Heart left ventricle (tissue), 16 donors: ENCODE data around the gene SH3RF3. TPM values are rescaled to one million over a fixed set of nuclear protein-coding genes. Genes with fewer than 3 reads are reported as not detected.

Experiments used
- ATAC-seq, 4 donors: fragments of 200-7000 bp; cut with Tn5 transposase; one replicate each; pipeline ENCODE4 v1.9.1; 2020 to 2022; ENCODE audit warnings: moderate library complexity in 4 of 4, mild to moderate bottlenecking in 3 of 4, moderate number of reproducible peaks in 1 of 4
- DNase-seq, 5 donors: peaks; one replicate each; pipeline ENCODE4 v3.0.0-alpha.2; 2020
- H3K27ac ChIP-seq, 12 donors: fragments of 200-600 bp; sonication (generic) in 4 of 12; one replicate each; pipeline versions ENCODE4 v1.5.0 to v1.8.0; 2016 to 2022; ENCODE audit warnings: mild to moderate bottlenecking in 2 of 12
- H3K27me3 ChIP-seq, 9 donors: fragments of 200-600 bp; sonication (generic) in 2 of 9; one replicate each; pipeline versions ENCODE4 v1.5.1 to v1.8.0; 2016 to 2022; ENCODE audit warnings: mild to moderate bottlenecking in 3 of 9
- H3K36me3 ChIP-seq, 9 donors: fragments of 200-600 bp; sonication (generic) in 2 of 9; one replicate each; pipeline versions ENCODE4 v1.5.0 to v1.8.0; 2018 to 2022; ENCODE audit warnings: mild to moderate bottlenecking in 2 of 9
- H3K4me1 ChIP-seq, 12 donors: fragments of 200-600 bp; sonication (generic) in 4 of 12; one replicate each; pipeline versions ENCODE4 v1.5.0 to v1.8.0; 2016 to 2022; ENCODE audit warnings: mild to moderate bottlenecking in 3 of 12
- H3K4me3 ChIP-seq, 12 donors: fragments of 200-600 bp; sonication (generic) in 4 of 12; one replicate each; pipeline versions ENCODE4 v1.5.0 to v1.8.0; 2017 to 2022; ENCODE audit warnings: mild to moderate bottlenecking in 9 of 12, moderate library complexity in 4 of 12
- H3K9me3 ChIP-seq, 12 donors: fragments of 200-600 bp; sonication (generic) in 4 of 12; one replicate each; pipeline versions ENCODE4 v1.5.0 to v1.8.0; 2016 to 2022; ENCODE audit warnings: mild to moderate bottlenecking in 1 of 12
- POLR2A ChIP-seq, 2 donors: fragments of 450-650 bp; IDR thresholded peaks; one replicate each; pipeline ENCODE4 v1.6.1; 2017; ENCODE audit warnings: antibody characterized with exemption in 2 of 2, mild to moderate bottlenecking in 2 of 2, moderate library complexity in 2 of 2
- WGBS, 4 donors: extraction: QIAGEN DNeasy Blood & Tissue Kit in 2 of 4; methylation state at CpG; one replicate each; pipeline versions ENCODE4 v1.1.5 to v1.1.7; 2013 to 2018; 5-methylcytosine and 5-hydroxymethylcytosine counted together
- intact Hi-C, 10 donors: fragments of 100-400 bp; cut with DNase I; formaldehyde crosslinking; loops; one replicate each; pipeline versions ENCODE4 v1.11.1 to v1.14.2; 2022
- polyA plus RNA-seq, 2 donors: library from polyadenylated mRNA; stranded (reverse); fragments of 200-250 nt; gene quantifications; one replicate each; pipeline ENCODE4 v1.2.3, GENCODE V29; 2013
- total RNA-seq, 9 donors: library from RNA; depleted of rRNA in 2 of 9; stranded (reverse); fragments of >200 nt in 2 of 9; fragmentation: NEBNext Ultra II Directional in 3 of 9; extraction: Animal tissue kit (Norgen Biotek cat#: 25700) in 3 of 9; gene quantifications; one replicate each; pipeline versions ENCODE4 v1.1.0 to v1.2.4, GENCODE V29; 2016 to 2023
- TF ChIP-seq, protein P1 (sequence below), 12 donors: fragments of 200-600 bp; sonication (generic) in 4 of 12; IDR thresholded peaks; one replicate each; pipeline versions ENCODE4 v1.5.0 to v1.8.0; 2018 to 2022; ENCODE audit warnings: antibody characterized with exemption in 12 of 12, mild to moderate bottlenecking in 5 of 12
- donor health status: ischemic (EF 13 %, LVEDD 7.1; RV severe dilation, severe dysfunction).
- donor health status: healthy with polysubstance abuse.
- donor health status: DM: no; HTN: yes; CAD: no.
- donor health status: DM: no; HTN: no; CAD: no.
- donor health status: ischemic (EF 25% LVEDD 6.9; RV normal size, moderate dysfunction).
- donor health status: ischemic (EF 25% LVEDD 5.7; RV mildly dilated, moderate dysfunction).
- donor health status: healthy.
- donor health status: DM: yes; HTN: yes; CAD: no.
- donor health status: ischemic (EF 35%, LVEDD 5.7; RV mildly dilated, moderate dysfunction).
- donor health status: nonischemic (EF 11% LVEDD 7.7; RV severe dilation, severe dysfunction).
- donor health status: DM: yes; HTN: yes; CAD: no.
- donor health status: PGD.
- donor health status: ischemic (EF 29% LVEDD 5.4; RV normal size, mild dysfunction).
- donor health status: nonischemic (EF 23%, LVEDD 6.1; RV moderate dilation, normal function).

The SH3RF3 gene
- total and polyA plus RNA-seq, 11 donors: 5.2 to 15.7 (median 7.9) TPM

- Histone ChIP-seq H3K36me3 (no peaks in the 10 kb centered on the region), H3K27ac (peak overlapping the region in 10 of 12 donors; percentile 44 to 72 (median 56)), H3K27me3 (no peaks in the 10 kb centered on the region), H3K9me3 (peaks cover 0 to 7% (median 0%) of the 10 kb centered on the region in 12 donors), H3K4me3 (no peak overlapping the region), H3K4me1 (peaks cover 0 to 51% (median 24%) of the 10 kb centered on the region in 12 donors)
- TF ChIP-seq, protein P1, sequence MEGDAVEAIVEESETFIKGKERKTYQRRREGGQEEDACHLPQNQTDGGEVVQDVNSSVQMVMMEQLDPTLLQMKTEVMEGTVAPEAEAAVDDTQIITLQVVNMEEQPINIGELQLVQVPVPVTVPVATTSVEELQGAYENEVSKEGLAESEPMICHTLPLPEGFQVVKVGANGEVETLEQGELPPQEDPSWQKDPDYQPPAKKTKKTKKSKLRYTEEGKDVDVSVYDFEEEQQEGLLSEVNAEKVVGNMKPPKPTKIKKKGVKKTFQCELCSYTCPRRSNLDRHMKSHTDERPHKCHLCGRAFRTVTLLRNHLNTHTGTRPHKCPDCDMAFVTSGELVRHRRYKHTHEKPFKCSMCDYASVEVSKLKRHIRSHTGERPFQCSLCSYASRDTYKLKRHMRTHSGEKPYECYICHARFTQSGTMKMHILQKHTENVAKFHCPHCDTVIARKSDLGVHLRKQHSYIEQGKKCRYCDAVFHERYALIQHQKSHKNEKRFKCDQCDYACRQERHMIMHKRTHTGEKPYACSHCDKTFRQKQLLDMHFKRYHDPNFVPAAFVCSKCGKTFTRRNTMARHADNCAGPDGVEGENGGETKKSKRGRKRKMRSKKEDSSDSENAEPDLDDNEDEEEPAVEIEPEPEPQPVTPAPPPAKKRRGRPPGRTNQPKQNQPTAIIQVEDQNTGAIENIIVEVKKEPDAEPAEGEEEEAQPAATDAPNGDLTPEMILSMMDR (IDR thresholded peaks at IDR 0.05): no peak
- TF ChIP-seq POLR2A (IDR thresholded peaks at IDR 0.05): no peak
- DNase-seq (peak in 2 of 5 donors; percentile 68 to 71), ATAC-seq (peak; percentile 43 to 61 (median 56))
- intact Hi-C loops: loop anchor here in 4 of 10 donors (2.0 to 10.0 kb wide), 4 partner anchors 59 to 76 kb away; partner anchors contain the start of gene SH3RF3 (in 2 of the 4)
- 66 to 81% (median 72%) methylated on average over 13 to 14 of the region's 14 CpGs for WGBS, 4 donors
Observed at GRCh38 chr2:109200616-109201464, 71.8 kb downstream of the SH3RF3 start.

GRCh38 chr2:109201465-109202327 lies 72.7 kb downstream of the SH3RF3 start:
- Histone ChIP-seq H3K27ac (peak overlapping the region in 10 of 12 donors; percentile 44 to 72 (median 56)), H3K9me3 (peaks cover 0 to 7% (median 0%) of the 10 kb centered on the region in 12 donors), H3K27me3 (no peaks in the 10 kb centered on the region), H3K36me3 (no peaks in the 10 kb centered on the region), H3K4me3 (no peak overlapping the region), H3K4me1 (peaks cover 0 to 44% (median 19%) of the 10 kb centered on the region in 12 donors)
- ATAC-seq: peak; percentile 47 to 79 (median 70)
- 65 to 71% (median 67%) methylated on average over 20 to 21 of the region's 21 CpGs for WGBS, 4 donors
- intact Hi-C loops: loop anchor here in 4 of 10 donors (2.0 to 10.0 kb wide), 4 partner anchors 59 to 77 kb away; partner anchors contain the start of gene SH3RF3 (in 2 of the 4)
- DNase-seq: peak in 2 of 5 donors; percentile 71
- TF ChIP-seq POLR2A (IDR thresholded peaks at IDR 0.05): no peak
- TF ChIP-seq, protein P1 (IDR thresholded peaks at IDR 0.05): peak in 6 of 12 donors; percentile 10 to 32 (median 16)

DNA sequence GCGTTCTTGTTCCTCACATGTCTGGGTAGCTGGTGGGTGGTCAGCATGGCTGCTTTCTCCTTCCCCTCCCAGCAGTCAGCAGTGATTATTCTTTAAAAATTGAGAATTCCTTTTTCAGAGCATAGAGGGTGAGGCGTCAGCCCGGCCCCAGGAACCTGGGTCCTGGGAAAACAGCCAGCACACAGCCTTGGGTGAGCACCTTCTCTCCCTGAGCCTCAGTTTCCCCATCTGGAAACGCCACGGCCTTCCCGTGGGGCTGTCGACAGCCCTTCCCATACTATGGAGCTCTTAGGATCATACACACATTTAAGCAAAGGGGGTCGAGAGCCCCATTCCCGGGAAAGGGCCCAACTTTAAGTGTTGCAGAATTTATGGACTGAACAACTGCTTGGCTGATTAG lies 73.5 kb downstream of the SH3RF3 start:
- Histone ChIP-seq H3K27me3 (no peaks in the 10 kb centered on the region), H3K4me3 (no peak overlapping the region), H3K4me1 (peaks cover 0 to 39% (median 15%) of the 10 kb centered on the region in 12 donors), H3K27ac (peak overlapping the region in 4 of 12 donors; percentile 44 to 72 (median 56)), H3K9me3 (peaks cover 0 to 7% (median 0%) of the 10 kb centered on the region in 12 donors), H3K36me3 (no peaks in the 10 kb centered on the region)
- TF ChIP-seq POLR2A (IDR thresholded peaks at IDR 0.05): no peak
- TF ChIP-seq, protein P1 (IDR thresholded peaks at IDR 0.05): no peak
- intact Hi-C loops: loop anchor here in 3 of 10 donors (5.0 to 10.0 kb wide), 3 partner anchors 60 to 78 kb away; partner anchors contain the start of gene SH3RF3 (in 1 of the 3)
- 87 to 93% (median 90%) methylated on average over 9 of the region's 9 CpGs for WGBS, 4 donors
- ATAC-seq: no peak
- DNase-seq: no peak
